ENCODE data around the gene RAB28. TPM values are rescaled to one million over a fixed set of nuclear protein-coding genes. Genes with fewer than 3 reads are reported as not detected.
A peak's percentile ranks its signal among the peaks of the same experiment; 100 is the strongest.

The RAB28 gene
- total RNA-seq, result 13.9 TPM
- 10 to 100 TPM; 14.3 to 20.4 (median 17.2) TPM for polyA plus RNA-seq (ENCODE audit: insufficient read depth in 1 of 8, insufficient read length in 8 of 8, low replicate concordance in 1 of 8)
- long read RNA-seq, donor 1, partial matches to known transcripts, result 0 of 2 reads
- long read RNA-seq, donor 1, other reads (novel, unspliced or antisense), result 0 of 2 reads
- long read RNA-seq, donor 2, partial matches to known transcripts, result 0 of 1 reads
- long read RNA-seq, donor 2, other reads (novel, unspliced or antisense), result 0 of 1 reads
- long read RNA-seq, donor 3, partial matches to known transcripts, result 0 of 4 reads
- long read RNA-seq, donor 3, other reads (novel, unspliced or antisense), result 0 of 4 reads
- long read RNA-seq, donor 4, result 0 reads
- long read RNA-seq, donor 5, transcript RAB28-201 (8 exons, 1,810 nt), result minor isoform, 7 of 34 reads
- long read RNA-seq, donor 5, transcript RAB28-202 (7 exons, 1,715 nt), result major isoform, 14 of 34 reads
- long read RNA-seq, donor 5, partial matches to known transcripts, result 12 of 34 reads
- long read RNA-seq, donor 5, other reads (novel, unspliced or antisense), result 0 of 34 reads
- long read RNA-seq, donor 6, transcript RAB28-202 (7 exons, 1,715 nt), result major isoform, 5 of 15 reads
- long read RNA-seq, donor 6, partial matches to known transcripts, result 6 of 15 reads
- long read RNA-seq, donor 6, other reads (novel, unspliced or antisense), result 0 of 15 reads
- long read RNA-seq, donor 7, partial matches to known transcripts, result 8 of 12 reads
- long read RNA-seq, donor 7, other reads (novel, unspliced or antisense), result 0 of 12 reads
- long read RNA-seq, donor 8, transcript RAB28-202 (7 exons, 1,715 nt), result major isoform, 5 of 6 reads
- long read RNA-seq, donor 8, partial matches to known transcripts, result 0 of 6 reads
- long read RNA-seq, donor 8, other reads (novel, unspliced or antisense), result 0 of 6 reads
- long read RNA-seq, donor 9, transcript RAB28-202 (7 exons, 1,715 nt), result major isoform, 5 of 6 reads
- long read RNA-seq, donor 9, partial matches to known transcripts, result 0 of 6 reads
- long read RNA-seq, donor 9, other reads (novel, unspliced or antisense), result 0 of 6 reads
- long read RNA-seq, donor 10, partial matches to known transcripts, result 0 of 4 reads
- long read RNA-seq, donor 10, other reads (novel, unspliced or antisense), result 0 of 4 reads
- long read RNA-seq, donor 11, partial matches to known transcripts, result 0 of 6 reads
- long read RNA-seq, donor 11, other reads (novel, unspliced or antisense), result 0 of 6 reads

DNA sequence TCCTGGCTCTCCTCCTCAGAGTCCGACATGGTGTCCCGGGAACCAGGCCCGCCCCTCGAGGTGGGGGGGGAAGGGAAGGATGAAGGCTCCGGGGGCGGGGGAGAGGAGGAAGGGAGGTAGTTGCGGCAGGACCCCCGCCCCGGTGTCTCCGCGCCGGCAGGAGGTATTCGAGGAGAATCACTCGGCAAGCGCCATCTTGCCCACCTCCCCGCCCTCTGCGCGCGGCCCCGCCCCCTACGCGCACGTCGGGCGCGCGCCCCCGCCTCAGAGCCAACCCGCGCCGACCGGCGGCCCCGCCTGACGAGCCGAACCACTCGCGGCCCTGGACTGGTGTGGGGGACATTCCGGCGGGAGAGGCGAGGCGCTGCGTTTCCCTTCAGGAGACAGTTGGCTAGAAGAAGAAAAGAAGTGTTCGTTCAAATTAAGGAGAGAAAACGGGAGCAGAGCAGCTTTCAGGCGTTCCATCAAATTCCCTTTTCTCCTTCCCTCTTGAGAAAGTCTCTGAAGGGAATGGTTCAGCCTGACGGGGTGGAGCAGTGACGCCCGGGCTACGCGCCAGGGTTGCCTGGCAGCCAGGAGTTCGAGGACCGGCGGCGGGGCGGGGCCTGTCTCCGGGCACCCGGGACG lies at the start of gene RAB28:
Gene RAB28 (minus strand): TSS at position 219 of the 627 bp plus-strand sequence.
- H3K4me3 ChIP-seq (ENCODE audit: low read length), result peak within 1 kb of the TSS; percentile 84
- H3K27me3 ChIP-seq (ENCODE audit: control insufficient read depth, insufficient read depth, low read length), result peaks cover 5% of the 10 kb centered on the region
- peak within 1 kb of the TSS; percentile 96 for H3K27ac ChIP-seq (ENCODE audit: low read length)
- no peaks in the 10 kb centered on the region for H3K36me3 ChIP-seq (ENCODE audit: control insufficient read depth, insufficient read depth, low read length)
- peaks cover 13% of the 10 kb centered on the region for H3K4me1 ChIP-seq (ENCODE audit: control insufficient read depth, insufficient read depth, low read length)
- peak; percentile 98 for DNase-seq
- WGBS (ENCODE audit: insufficient coverage), result under 1% methylated on average over 46 of the region's 59 CpGs
- peaks cover 3% of the 10 kb centered on the region for H3K9me3 ChIP-seq (replicated peaks; ENCODE audit: control insufficient read depth, low read depth, low read length)

DNA sequence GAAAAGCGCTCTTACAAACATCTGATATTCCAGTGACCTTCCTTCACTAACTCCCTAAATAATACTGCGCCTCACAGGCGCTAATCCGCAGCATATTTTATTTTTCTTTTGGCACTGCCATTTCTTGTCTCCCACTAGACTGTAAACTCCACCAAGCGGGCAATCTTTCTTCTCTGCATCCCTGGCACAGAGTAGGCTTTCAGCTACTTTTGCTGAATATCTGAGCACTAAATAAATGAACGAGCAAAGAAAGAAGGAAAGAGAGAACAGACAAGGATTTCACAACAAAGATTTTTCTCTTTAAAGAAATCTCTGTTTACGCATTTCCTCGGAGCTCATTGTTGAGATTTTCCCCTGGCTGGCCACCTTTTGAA lies 47.5 kb upstream of the RAB28 start:
- WGBS (ENCODE audit: insufficient coverage), result 20% methylated on average over 6 of the region's 8 CpGs
- H3K27me3 ChIP-seq (ENCODE audit: control insufficient read depth, insufficient read depth, low read length), result peaks cover 96% of the 10 kb centered on the region
- H3K27ac ChIP-seq (ENCODE audit: low read length), result no peak overlapping the region
- no peaks in the 10 kb centered on the region for H3K36me3 ChIP-seq (ENCODE audit: control insufficient read depth, insufficient read depth, low read length)
- no peak for DNase-seq
- H3K4me1 ChIP-seq (ENCODE audit: control insufficient read depth, insufficient read depth, low read length), result peaks cover 14% of the 10 kb centered on the region
- H3K9me3 ChIP-seq (replicated peaks; ENCODE audit: control insufficient read depth, low read depth, low read length), result no peaks in the 10 kb centered on the region
- no peak overlapping the region for H3K4me3 ChIP-seq (ENCODE audit: low read length)

DNA sequence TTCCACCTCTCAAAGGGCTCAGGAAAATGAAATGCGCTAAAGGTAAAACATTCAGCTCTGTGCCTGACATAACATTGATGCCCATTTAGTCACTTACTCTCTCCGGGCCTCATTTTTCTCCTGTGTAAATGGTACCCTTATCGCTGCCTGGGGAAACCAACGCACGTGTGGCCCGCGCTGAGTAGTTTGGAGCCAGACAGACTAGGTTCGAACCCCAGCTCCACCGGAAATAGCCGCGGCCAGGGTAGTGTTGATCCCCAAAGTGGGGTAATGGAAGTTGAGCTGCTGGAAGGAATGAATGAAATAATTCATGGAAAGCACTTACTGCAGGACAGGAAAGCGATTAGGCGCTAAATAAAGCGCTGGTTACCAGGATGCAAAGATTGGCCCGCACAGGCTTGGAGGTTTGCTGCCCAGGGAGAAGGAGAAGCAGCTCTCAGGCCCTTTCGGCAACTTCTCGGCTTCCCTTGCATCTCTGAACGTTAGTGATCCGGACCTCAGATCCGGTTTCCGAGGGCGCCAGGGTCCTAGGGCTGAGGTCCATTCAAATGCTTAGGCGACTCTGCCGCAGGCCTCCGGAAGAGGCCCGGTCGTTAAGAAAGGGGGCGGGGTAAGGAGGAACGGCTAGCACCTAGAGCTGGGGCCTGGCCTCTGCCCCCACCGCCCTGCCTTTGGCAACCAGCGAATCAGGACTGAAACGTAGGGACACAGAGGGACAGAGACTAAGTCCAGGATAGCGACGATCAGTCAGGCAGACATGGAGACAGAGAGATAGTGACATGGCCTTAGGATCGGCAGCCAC lies 46.9 kb upstream of the RAB28 start:
- DNase-seq, result no peak
- H3K4me3 ChIP-seq (ENCODE audit: low read length), result no peak overlapping the region
- WGBS (ENCODE audit: insufficient coverage), result 5% methylated on average over 34 of the region's 35 CpGs
- H3K27me3 ChIP-seq (ENCODE audit: control insufficient read depth, insufficient read depth, low read length), result peaks cover 96% of the 10 kb centered on the region
- no peaks in the 10 kb centered on the region for H3K9me3 ChIP-seq (replicated peaks; ENCODE audit: control insufficient read depth, low read depth, low read length)
- no peak overlapping the region for H3K27ac ChIP-seq (ENCODE audit: low read length)
- H3K36me3 ChIP-seq (ENCODE audit: control insufficient read depth, insufficient read depth, low read length), result no peaks in the 10 kb centered on the region
- peaks cover 14% of the 10 kb centered on the region for H3K4me1 ChIP-seq (ENCODE audit: control insufficient read depth, insufficient read depth, low read length)

- 7% methylated on average over 14 of the region's 37 CpGs for WGBS (ENCODE audit: insufficient coverage)
- no peak for DNase-seq
- Histone ChIP-seq H3K4me3 (ENCODE audit: low read length) (no peak overlapping the region), H3K36me3 (ENCODE audit: control insufficient read depth, insufficient read depth, low read length) (no peaks in the 10 kb centered on the region), H3K9me3 (replicated peaks; ENCODE audit: control insufficient read depth, low read depth, low read length) (peaks cover 5% of the 10 kb centered on the region), H3K27ac (ENCODE audit: low read length) (no peak overlapping the region), H3K4me1 (ENCODE audit: control insufficient read depth, insufficient read depth, low read length) (peaks cover 14% of the 10 kb centered on the region), H3K27me3 (ENCODE audit: control insufficient read depth, insufficient read depth, low read length) (peaks cover 96% of the 10 kb centered on the region)
These were observed 45.2 kb upstream of the RAB28 start for GRCh38 chr4:13529128-13529919.

- H3K4me3 ChIP-seq (ENCODE audit: low read length), result no peak overlapping the region
- no peak for DNase-seq
- H3K27ac ChIP-seq (ENCODE audit: low read length), result no peak overlapping the region
- WGBS (ENCODE audit: insufficient coverage), result 0% methylated on average over 2 of the region's 5 CpGs
- peaks cover 14% of the 10 kb centered on the region for H3K4me1 ChIP-seq (ENCODE audit: control insufficient read depth, insufficient read depth, low read length)
- peaks cover 11% of the 10 kb centered on the region for H3K9me3 ChIP-seq (replicated peaks; ENCODE audit: control insufficient read depth, low read depth, low read length)
- no peaks in the 10 kb centered on the region for H3K36me3 ChIP-seq (ENCODE audit: control insufficient read depth, insufficient read depth, low read length)
- H3K27me3 ChIP-seq (ENCODE audit: control insufficient read depth, insufficient read depth, low read length), result peaks cover 96% of the 10 kb centered on the region
These were observed 44.6 kb upstream of the RAB28 start for GRCh38 chr4:13528821-13529127.

DNA sequence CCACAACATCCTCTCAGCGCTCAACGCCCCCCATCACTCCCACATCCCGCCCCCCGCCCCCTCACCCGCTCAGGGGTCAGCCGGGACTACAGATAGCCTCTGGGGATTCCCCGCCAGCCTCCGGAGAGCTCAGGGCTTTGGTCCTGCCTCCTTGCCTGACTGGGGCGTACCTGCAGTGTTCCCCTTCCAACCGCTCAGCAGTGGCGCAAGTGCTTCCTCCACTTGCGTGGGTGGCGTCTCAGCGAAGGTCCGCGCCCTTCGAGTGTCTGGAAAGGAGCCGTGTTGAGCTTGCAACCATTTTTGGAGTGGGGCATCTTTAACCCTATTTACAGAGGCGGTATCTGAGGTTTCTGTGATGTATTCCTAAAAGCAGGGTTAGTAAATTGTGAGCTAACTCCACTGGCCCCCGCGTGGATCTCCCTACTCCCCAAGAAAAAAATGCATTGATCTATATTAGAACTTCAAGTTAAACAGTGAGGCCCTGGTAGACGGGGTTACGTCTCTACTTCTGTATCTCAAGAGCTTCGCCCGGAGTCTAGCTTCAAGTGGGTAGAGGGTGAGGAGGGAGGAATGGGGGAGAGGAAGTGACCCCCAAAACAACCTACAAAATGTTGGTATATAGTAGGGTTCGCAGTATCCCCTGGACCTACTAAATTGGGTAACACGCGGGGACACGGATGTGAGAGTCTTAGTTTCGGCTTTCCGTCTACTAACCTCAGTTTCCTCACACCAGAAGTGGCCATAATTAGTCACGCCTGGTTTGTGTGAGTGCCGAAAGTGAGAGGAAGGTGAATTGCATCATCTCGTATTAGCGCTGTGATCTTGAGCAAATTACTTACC lies 44.1 kb upstream of the RAB28 start:
- no peaks in the 10 kb centered on the region for H3K36me3 ChIP-seq (ENCODE audit: control insufficient read depth, insufficient read depth, low read length)
- peaks cover 12% of the 10 kb centered on the region for H3K9me3 ChIP-seq (replicated peaks; ENCODE audit: control insufficient read depth, low read depth, low read length)
- no peak overlapping the region for H3K4me3 ChIP-seq (ENCODE audit: low read length)
- no peak for DNase-seq
- 0% methylated on average over 3 of the region's 35 CpGs for WGBS (ENCODE audit: insufficient coverage)
- no peak overlapping the region for H3K27ac ChIP-seq (ENCODE audit: low read length)
- H3K27me3 ChIP-seq (ENCODE audit: control insufficient read depth, insufficient read depth, low read length), result peaks cover 96% of the 10 kb centered on the region
- peaks cover 14% of the 10 kb centered on the region for H3K4me1 ChIP-seq (ENCODE audit: control insufficient read depth, insufficient read depth, low read length)

DNA sequence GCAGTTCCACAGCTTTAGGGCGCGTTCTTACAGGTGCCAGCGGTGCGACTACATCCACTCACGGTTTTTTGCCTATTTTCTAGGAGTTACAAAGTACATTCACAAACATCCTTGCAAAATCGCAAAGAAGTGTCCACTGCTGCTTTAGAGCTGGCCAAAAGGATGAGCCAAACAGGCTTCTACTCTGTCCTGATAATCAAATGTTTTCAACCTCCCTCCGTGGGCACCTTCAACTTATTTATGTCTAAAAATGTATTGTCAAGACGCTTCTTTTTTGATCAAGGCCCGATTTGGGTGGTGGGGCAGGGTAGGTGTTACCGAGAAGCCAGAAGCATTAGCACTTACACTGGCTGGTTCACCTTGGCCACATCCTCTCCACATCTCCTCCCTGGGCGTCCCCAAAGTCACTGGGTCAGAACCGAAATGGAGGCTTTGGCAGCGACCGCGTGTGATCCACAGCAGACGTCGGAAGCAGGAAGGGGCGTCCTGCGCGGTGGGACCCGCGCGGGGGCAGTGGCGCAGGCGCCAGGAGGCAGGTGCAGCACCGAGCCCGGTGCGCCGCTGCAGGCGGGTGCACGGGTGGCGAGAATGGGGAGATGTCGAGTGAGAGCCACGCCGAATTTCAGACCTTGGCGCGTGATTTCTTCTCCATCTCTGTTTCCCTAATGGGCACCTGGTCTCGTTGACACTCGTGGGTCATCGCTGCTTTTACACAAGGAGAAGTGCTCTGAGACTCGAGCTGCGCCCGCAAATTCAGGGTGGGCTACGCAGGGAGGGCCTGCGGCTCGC lies 43.2 kb upstream of the RAB28 start:
- no peak for DNase-seq
- 1% methylated on average over 36 of the region's 46 CpGs for WGBS (ENCODE audit: insufficient coverage)
- peaks cover 12% of the 10 kb centered on the region for H3K9me3 ChIP-seq (replicated peaks; ENCODE audit: control insufficient read depth, low read depth, low read length)
- H3K27ac ChIP-seq (ENCODE audit: low read length), result no peak overlapping the region
- no peak overlapping the region for H3K4me3 ChIP-seq (ENCODE audit: low read length)
- peaks cover 96% of the 10 kb centered on the region for H3K27me3 ChIP-seq (ENCODE audit: control insufficient read depth, insufficient read depth, low read length)
- H3K36me3 ChIP-seq (ENCODE audit: control insufficient read depth, insufficient read depth, low read length), result no peaks in the 10 kb centered on the region
- H3K4me1 ChIP-seq (ENCODE audit: control insufficient read depth, insufficient read depth, low read length), result peaks cover 14% of the 10 kb centered on the region

DNA sequence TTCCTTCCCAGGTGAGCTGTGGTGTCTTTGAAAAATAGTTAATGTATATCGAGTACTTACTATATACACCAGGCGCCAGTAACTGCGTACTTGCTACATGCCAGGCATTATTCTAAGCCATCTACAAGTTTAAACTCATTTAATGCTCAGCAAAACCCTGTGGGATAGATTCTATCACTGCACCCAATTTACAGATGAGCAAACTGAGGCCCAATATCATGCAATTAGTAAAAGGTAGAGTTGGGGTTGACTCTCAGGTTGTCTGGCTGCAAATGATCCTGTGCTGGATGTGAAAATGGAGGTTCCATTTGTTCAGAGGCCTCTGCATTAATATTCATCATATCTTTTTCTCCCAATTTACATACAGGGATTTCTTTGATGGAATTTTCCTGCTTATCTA lies 42.5 kb upstream of the RAB28 start:
- Histone ChIP-seq H3K27ac (ENCODE audit: low read length) (no peak overlapping the region), H3K4me1 (ENCODE audit: control insufficient read depth, insufficient read depth, low read length) (peaks cover 14% of the 10 kb centered on the region), H3K4me3 (ENCODE audit: low read length) (no peak overlapping the region), H3K36me3 (ENCODE audit: control insufficient read depth, insufficient read depth, low read length) (no peaks in the 10 kb centered on the region), H3K27me3 (ENCODE audit: control insufficient read depth, insufficient read depth, low read length) (peaks cover 97% of the 10 kb centered on the region), H3K9me3 (replicated peaks; ENCODE audit: control insufficient read depth, low read depth, low read length) (peaks cover 12% of the 10 kb centered on the region)
- no CpG with 5 or more reads among the region's 3 CpGs for WGBS (ENCODE audit: insufficient coverage)
- no peak for DNase-seq
